HT1080 (cell line): ENCODE data around the gene PPM1B. TPM values are rescaled to one million over a fixed set of nuclear protein-coding genes. Genes with fewer than 3 reads are reported as not detected.
"Not testable (repeated sequence)": the region's sequence is repeated elsewhere in the genome, so short reads cannot be mapped to it uniquely, and the experiment has no call there.

ENCODE experiments used
- DNase-seq: peaks from one replicate; pipeline ENCODE4 v3.0.0-alpha.2; 2015; ENCODE audit warnings: low read depth
- small RNA-seq: library from RNA; depleted of rRNA; stranded (forward); fragments of <200 nt; gene quantifications from one replicate; pipeline ENCODE3, GENCODE V24; 2014
- total RNA-seq: library from RNA; depleted of rRNA; stranded (reverse); fragments of >200 nt; shearing (Covaris generic); gene quantifications from 2 replicates; pipeline ENCODE4 v1.2.3, GENCODE V29; 2014; rRNA removed

The PPM1B gene
- total RNA-seq, 1 experiment from 2014 or later, result 22.6 TPM

GRCh38 chr2:44247924-44248323, 79.2 kb downstream of the PPM1B start:
- DNase-seq, result peak; percentile 44

GRCh38 chr2:44249269-44249668, 80.6 kb downstream of the PPM1B start:
- DNase-seq, result not testable (repeated sequence)

- no peak for DNase-seq
These were observed 81.7 kb downstream of the PPM1B start for GRCh38 chr2:44250376-44250775.

- no peak for DNase-seq
These were observed 85.3 kb downstream of the PPM1B start for GRCh38 chr2:44254023-44254422.

- DNase-seq, result not testable (repeated sequence)
These were observed 87.0 kb downstream of the PPM1B start for GRCh38 chr2:44255704-44256103.

GRCh38 chr2:44257802-44258201, 89.1 kb downstream of the PPM1B start:
- not testable (repeated sequence) for DNase-seq

GRCh38 chr2:44267269-44267795, 98.7 kb downstream of the PPM1B start:
- DNase-seq, result no peak

- peak; percentile 38 for DNase-seq
These were observed 99.3 kb downstream of the PPM1B start for GRCh38 chr2:44267796-44268648.

- no peak for DNase-seq
These were observed 101.2 kb downstream of the PPM1B start for GRCh38 chr2:44269831-44270230.

GRCh38 chr2:44271296-44271695, 102.6 kb downstream of the PPM1B start:
- DNase-seq, result no peak

- DNase-seq, result no peak
These were observed 104.4 kb downstream of the PPM1B start for GRCh38 chr2:44273076-44273475.

- no peak for DNase-seq
These were observed 104.9 kb downstream of the PPM1B start for GRCh38 chr2:44273596-44273995.

GRCh38 chr2:44275927-44276303, 107.2 kb downstream of the PPM1B start:
- DNase-seq, result no peak

- DNase-seq, result no peak
These were observed 108.9 kb downstream of the PPM1B start for GRCh38 chr2:44277541-44277940.

GRCh38 chr2:44280869-44281268, 112.2 kb downstream of the PPM1B start:
- no peak for DNase-seq

Small RNAs within 50 kb of the gene (small RNA-seq; reads per million reads assigned to genes)
- not detected for gene RNU6-566P

Other genes with a start within 250 kb of the PPM1B start
- 46.2 and 50.5 TPM in 2 replicates for gene LRPPRC, start 172.9 kb upstream of the PPM1B start, total RNA-seq
- not detected in 2 replicates for gene SLC3A1, start 106.6 kb downstream of the PPM1B start, total RNA-seq
- gene PREPL, start 192.6 kb downstream of the PPM1B start, total RNA-seq, result 18.0 and 20.3 TPM in 2 replicates
- gene CAMKMT, start 193.1 kb downstream of the PPM1B start, total RNA-seq, result 4.3 and 4.6 TPM in 2 replicates